GM18909 (cell line): Measurements from ENCODE around the gene C6orf52.
"Not testable (repeated sequence)": the region's sequence is repeated elsewhere in the genome, so short reads cannot be mapped to it uniquely, and the experiment has no call there.

Experiments used
- ATAC-seq: cut with Tn5 transposase; IDR thresholded peaks from one replicate; pipeline ENCODE4 v1.9.1; 2021; ENCODE audit warnings: mild to moderate bottlenecking; ENCODE audit not compliant: unreplicated experiment, poor library complexity

The C6orf52 gene

DNA sequence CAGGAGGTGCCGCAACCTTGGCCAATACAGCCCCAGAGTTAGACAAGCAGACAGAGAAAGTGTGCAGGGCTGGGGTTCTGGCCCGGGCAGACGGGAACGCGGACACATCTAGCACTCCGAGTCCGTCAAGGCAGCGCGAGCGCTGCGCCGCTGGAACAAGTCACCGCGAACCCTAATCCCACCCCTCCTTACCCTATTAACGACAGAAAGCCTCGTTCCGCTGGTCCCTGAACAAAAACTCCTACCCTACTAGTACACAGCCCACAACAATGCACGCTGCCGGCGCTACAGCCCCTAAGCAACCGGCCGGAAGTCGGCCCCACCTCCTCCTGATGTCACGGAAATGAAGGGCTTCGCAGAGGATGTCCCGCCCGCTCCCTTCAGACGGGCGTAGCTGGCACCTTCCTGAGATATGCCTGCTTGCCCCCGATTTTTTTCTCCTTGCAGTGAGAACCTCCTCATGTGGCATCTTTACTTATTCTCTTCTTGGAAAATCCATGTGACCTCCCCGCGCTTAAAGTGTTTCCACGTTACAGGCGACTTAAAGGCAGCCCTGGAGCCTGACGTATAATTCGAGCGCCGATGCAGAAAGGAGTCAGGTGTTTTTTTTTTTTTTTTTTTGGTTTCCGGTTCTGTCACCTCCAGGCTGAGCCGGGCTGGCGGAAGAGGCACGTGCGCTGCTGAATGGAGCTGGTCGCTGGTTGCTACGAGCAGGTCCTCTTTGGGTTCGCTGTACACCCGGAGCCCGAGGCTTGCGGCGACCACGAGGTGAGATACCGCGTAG, at the start of gene C6orf52, which contains the start of gene PAK1IP1:
TSS of gene C6orf52 (minus strand) at position 315 of the 784 bp plus-strand sequence. CDS start 7,066 bp downstream, outside the sequence.
TSS of gene PAK1IP1 (plus strand) at position 671 of the 784 bp plus-strand sequence. CDS start at position 685, 14 bp downstream.
- ATAC-seq: peak; percentile 98

DNA sequence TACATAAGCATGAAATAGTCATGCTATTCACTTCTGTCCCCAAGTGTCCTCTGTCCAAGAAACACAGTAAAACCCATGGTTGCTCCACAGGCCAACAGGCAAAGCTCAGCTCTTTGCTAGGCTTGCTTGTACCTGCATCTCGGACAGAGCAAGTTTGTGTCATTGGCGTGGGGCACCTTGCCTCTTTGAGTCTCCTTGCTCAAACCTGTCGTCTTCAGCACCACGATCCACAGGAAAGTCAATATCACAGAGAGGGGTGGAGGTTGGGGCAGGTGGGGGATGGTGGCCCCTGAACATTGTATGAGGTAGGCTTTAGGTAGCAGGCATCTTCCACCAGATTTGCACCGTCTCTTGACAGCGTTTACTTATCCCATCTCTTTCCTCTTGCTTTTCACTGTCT, 49.1 kb upstream of the C6orf52 start:
- ATAC-seq: no peak

- no peak for ATAC-seq
Measured at GRCh38 chr6:10742251-10742650, 47.8 kb upstream of the C6orf52 start.

DNA sequence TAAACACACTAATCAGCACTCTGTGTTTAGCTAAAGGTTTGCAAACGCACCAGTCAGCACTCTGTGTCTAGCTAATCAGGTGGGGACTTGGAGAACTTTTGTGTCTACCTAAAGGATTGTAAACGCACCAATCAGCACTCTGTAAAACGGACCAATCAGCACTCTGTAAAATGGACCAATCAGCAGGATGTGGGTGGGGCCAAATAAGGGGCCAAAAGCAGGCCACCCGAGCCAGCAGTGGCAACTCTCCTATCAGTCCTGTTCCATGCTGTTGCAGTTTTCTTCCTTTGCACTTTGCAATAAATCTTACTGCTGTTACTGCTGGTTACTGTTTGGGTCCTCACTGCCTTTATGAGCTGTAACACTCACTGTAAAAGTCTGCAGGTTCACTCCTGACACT, 47.2 kb upstream of the C6orf52 start:
- not testable (repeated sequence) for ATAC-seq

DNA sequence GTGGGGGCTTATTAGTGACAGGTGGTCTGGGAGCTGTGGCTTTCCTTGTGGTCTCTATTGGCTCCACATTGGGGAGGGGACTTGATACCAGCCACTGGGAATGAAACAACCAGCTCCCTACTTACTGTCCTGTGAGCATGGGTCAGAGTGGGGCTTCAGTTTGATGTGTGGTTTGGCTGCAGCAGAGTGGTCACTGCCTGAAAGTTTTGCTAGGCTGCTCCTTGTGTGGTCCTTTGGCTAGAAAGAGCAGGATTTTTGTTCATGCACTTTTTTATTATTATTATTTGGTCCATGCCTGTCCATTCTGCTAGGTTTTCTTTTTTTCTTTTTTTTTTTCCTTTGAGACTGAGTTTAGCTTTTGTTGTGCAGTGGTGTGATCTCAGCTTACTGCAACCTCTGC, 45.6 kb upstream of the C6orf52 start:
- no peak for ATAC-seq

DNA sequence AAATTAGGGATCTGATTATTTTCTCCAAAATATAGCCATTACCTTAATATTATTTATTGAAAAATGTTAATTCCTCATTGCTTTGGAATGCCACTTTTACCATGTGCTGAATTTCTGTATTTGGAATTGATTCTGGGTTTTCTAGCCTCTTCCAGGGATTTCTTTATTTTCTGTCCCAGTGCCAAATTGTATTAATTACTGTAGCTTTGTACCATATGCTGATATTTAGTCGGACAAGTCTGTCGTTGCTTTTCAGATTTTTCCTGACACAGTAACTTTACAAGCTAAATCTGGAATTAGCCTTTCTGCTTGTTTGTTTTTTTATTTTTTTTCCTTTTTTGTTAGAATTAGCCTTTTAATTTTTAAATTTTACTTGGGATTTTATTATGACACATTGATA, 42.3 kb upstream of the C6orf52 start:
- ATAC-seq: no peak

- ATAC-seq: no peak
Measured at GRCh38 chr6:10733863-10734262, 39.4 kb upstream of the C6orf52 start.

DNA sequence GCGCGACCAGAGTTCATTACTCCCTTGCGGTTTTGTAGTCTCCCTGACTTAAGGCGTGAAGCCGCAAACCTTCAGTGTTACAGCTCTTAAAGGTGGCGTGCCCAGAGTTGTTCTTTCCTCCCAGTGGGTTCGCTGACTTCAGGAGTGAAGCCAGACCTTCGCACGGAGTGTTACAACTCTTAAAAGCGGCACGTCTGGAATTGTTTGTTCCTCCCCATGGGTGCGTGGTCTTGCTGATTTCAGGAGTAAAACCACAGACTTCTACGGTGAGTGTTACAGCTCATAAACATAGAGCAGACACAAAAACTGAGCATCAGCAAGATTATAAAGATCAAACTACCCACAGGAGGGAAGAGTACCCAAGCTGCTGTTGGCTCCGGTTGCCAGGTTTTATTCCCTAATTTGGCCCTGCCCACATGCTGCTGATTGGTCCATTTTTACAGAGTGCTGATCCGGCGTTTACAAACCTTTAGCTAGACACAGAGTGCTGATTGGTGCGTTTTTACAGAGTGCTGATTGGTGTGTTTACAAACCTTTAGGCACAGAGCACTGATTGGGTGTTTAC, 38.8 kb upstream of the C6orf52 start:
- ATAC-seq: no peak

DNA sequence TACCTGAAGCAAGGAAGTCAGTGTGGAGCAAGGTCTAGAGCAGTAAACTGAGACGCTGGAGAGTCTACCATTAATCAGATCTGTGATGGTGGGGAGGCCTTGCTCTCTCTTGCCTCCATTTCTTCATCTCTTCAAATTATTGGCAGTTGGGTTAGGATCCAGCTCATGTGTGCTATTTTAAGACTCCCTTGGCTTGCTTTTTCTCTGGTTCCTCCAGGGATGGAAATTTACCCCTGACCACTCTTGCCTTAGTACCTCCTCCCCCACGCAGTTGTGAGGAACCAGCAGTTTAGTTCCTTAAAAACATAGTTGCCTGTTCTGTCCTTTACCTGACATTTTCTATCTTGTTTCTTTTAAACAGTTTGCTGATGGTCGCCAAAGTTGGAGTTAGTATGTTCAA, 35.8 kb upstream of the C6orf52 start:
- no peak for ATAC-seq

DNA sequence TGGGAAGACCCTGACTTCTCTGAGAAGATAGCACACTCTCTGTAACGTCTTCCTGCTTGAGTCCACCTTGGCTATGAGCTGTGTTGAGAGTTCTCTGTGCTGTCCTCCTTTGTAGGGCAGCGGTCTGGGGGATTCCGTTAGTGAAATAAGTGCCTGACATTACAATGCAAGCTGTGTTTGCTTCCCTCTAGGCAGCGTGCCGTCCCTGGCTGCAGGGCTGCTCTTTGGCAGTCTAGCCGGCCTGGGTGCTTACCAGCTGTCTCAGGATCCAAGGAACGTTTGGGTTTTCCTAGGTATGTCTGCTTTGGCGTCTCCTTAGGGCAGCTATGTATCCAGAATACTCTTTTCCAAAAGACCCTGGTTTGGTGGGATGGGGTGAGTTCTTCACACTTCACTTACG, 31.3 kb upstream of the C6orf52 start:
- no peak for ATAC-seq

- ATAC-seq: no peak
Measured at GRCh38 chr6:10725044-10725443, 30.6 kb upstream of the C6orf52 start.

DNA sequence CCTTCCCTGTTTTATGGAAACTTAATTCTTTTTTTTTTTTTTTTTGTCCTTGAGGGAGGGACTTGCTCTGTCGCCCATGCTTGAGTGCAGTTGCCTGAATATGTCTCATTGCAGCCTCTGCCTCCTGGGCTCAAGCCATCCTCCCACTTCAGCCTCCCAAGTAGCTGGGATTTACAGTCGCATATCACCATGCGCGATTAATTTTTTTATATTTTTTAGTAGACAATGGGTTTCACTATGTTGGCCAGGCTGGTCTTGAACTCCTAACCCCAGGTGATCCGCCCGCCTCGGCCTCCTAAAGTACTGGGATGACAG, 29.1 kb upstream of the C6orf52 start:
- no peak for ATAC-seq

GRCh38 chr6:10722820-10723566, 28.6 kb upstream of the C6orf52 start, which contains the start of gene TMEM14C:
Gene TMEM14C (plus strand): TSS chr6:10723070. CDS start chr6:10724614, 1,544 bp downstream.
- ATAC-seq: peak; percentile 98

DNA sequence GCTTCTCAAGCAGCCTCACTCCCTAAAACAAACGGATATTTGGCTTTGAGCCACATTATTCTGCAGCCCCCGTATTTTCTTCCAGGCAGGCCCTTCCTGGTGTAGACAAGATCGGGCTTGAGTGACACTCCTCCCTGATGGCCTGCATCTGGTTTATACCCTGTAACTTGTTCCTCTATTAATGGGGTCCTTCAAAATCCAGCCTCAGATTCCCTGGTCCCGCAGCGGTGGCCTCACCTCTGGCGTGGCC, 28.1 kb upstream of the C6orf52 start:
- ATAC-seq: no peak

GRCh38 chr6:10721850-10722569, 27.6 kb upstream of the C6orf52 start:
- no peak for ATAC-seq

DNA sequence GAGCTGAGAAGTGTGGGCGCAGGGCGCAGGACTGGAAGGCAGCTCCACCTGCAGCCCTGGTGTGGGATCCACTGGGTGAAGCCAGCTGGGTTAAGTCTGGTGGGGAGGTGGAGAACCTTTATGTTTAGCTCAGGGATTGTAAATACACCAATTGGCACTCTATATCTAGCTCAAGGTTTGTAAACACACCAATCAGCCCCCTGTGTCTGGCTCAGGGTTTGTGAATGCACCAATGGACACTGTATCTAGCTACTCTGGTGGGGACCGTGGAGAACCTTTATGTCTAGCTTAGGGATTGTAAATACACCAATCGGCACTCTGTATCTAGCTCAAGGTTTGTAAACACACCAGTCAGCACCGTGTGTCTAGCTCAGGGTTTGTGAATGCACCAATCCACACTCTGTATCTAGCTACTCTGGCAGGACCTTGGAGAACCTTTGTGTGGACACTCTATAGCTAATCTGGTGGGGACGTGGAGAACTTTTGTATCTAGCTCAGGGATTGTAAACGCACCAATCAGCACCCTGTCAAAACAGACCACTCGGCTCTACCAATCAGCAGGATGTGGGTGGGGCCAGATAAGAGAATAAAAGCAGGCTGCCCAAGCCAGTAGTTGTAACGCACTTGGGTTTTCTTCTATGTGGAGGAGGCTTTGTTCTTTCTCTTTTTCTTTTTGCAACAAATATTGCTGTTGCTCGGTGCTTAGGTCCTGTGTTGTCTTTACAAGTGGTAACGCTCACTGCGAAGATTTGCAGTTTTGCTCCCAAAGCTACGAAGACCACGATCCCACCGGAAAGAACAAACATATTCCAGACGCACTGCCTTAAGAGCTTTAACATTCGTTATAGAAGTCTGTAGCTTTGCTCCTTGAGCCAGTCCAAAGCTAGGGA, 26.8 kb upstream of the C6orf52 start:
- ATAC-seq: not testable (repeated sequence)

- ATAC-seq: no peak
Measured at GRCh38 chr6:10720265-10720959, 26.0 kb upstream of the C6orf52 start.

GRCh38 chr6:10719964-10720264, 25.5 kb upstream of the C6orf52 start:
- ATAC-seq: no peak

GRCh38 chr6:10719296-10719963, 25.0 kb upstream of the C6orf52 start:
- ATAC-seq: no peak
